ENCODE results near the gene CNGB1.

The CNGB1 gene

DNA sequence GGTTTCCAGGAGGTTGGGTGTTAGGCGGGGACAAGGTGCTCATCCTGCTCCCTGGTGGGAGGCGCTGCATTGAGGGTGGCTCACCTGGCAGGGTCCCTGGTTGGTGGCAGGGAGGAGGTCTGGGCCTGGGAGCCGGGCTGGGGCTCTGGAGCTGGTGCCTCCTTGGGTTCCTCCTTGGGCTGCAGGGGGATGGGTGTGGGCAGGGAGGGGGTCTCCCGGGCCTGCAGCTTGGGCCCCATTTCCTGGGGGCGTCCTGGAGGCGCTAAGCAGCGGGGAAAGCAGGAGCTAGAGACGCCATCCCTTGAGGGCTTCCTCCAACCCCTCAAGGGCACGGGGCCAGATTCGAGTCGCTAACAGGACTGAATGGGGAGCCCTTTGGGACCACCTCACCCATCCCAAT, 11.1 kb downstream of the CNGB1 start:
- ATAC-seq (ENCODE audit: low read depth) = no peak
- no peak overlapping the region for H3K4me3 Mint-ChIP-seq
- H3K36me3 Mint-ChIP-seq = no peaks in the 10 kb centered on the region
- H3K4me1 Mint-ChIP-seq = no peaks in the 10 kb centered on the region
- H3K27ac Mint-ChIP-seq = no peak overlapping the region
- H3K27me3 Mint-ChIP-seq = peaks cover 11% of the 10 kb centered on the region
- H3K9me3 Mint-ChIP-seq = no peaks in the 10 kb centered on the region
- DNase-seq (ENCODE audit: low spot score in 2 of 2) = no peak

DNA sequence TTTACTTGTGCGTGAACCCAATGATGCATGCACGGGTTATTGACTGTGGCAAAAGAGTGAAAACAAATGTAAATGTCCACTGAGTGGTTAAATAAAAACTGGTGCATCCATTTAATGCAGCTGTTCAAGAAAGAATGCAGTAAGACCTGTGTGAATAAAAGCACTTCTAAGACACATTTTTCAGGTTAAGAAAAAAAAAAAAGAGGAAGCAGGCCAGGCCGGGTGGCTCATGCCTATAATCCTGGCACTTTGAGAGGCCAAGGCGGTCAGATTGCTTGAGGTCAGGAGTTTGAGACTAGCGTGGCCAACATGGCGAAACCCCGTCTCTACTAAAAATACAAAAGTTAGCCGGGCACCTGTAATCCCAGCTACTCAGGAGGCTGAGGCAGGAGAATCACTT, 11.8 kb downstream of the CNGB1 start:
- ATAC-seq (ENCODE audit: low read depth) = no peak
- no peaks in the 10 kb centered on the region for H3K9me3 Mint-ChIP-seq
- H3K27me3 Mint-ChIP-seq = peaks cover 13% of the 10 kb centered on the region
- H3K27ac Mint-ChIP-seq = no peak overlapping the region
- no peaks in the 10 kb centered on the region for H3K36me3 Mint-ChIP-seq
- H3K4me3 Mint-ChIP-seq = no peak overlapping the region
- no peak for DNase-seq (ENCODE audit: low spot score in 2 of 2)
- H3K4me1 Mint-ChIP-seq = no peaks in the 10 kb centered on the region

- H3K27me3 Mint-ChIP-seq = peaks cover 14% of the 10 kb centered on the region
- no peak overlapping the region for H3K4me3 Mint-ChIP-seq
- DNase-seq (ENCODE audit: low spot score in 2 of 2) = no peak
- ATAC-seq (ENCODE audit: low read depth) = no peak
- H3K27ac Mint-ChIP-seq = no peak overlapping the region
- no peaks in the 10 kb centered on the region for H3K36me3 Mint-ChIP-seq
- H3K9me3 Mint-ChIP-seq = no peaks in the 10 kb centered on the region
- H3K4me1 Mint-ChIP-seq = no peaks in the 10 kb centered on the region
These were observed 12.4 kb downstream of the CNGB1 start for GRCh38 chr16:57958544-57958943.

DNA sequence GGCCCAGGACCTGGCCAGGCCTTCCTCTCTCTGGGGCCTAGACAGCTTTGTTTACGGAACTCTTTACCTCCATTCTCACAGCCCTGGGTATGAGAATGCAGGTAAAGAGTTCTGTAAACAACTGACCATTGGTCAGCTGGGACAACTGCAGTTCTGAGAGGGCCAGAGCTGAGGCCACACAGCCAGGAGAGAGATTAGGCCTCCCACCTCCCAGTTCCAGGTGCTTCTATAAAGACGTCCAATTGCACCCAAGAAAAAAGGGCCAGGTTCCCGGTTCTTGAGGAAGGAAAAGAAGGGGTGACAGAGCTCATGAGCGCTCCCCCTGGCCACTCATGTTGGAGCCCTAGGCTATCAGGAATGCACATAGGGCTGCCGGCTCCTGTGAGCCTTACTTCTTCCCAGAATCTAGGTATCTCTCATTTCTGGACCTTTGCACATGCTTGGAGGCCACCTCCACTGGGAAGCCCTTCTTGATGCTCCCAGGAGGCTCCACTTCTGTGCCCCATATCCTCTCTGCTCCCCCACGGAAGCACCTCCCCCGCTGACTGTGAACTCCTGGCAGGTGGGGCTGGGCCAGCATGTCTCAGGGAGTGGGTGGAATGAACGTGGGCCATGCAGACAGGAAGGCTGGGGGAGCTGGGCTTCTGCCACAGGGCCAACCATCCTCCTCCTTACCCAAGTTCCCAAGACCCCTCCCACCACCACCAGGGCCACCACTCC, 13.1 kb downstream of the CNGB1 start:
- Mint-ChIP-seq H3K9me3 (no peaks in the 10 kb centered on the region), H3K27ac (no peak overlapping the region), H3K27me3 (peaks cover 13% of the 10 kb centered on the region), H3K4me1 (no peaks in the 10 kb centered on the region), H3K36me3 (no peaks in the 10 kb centered on the region), H3K4me3 (no peak overlapping the region)
- ATAC-seq (ENCODE audit: low read depth) (no peak), DNase-seq (ENCODE audit: low spot score in 2 of 2) (no peak)

DNA sequence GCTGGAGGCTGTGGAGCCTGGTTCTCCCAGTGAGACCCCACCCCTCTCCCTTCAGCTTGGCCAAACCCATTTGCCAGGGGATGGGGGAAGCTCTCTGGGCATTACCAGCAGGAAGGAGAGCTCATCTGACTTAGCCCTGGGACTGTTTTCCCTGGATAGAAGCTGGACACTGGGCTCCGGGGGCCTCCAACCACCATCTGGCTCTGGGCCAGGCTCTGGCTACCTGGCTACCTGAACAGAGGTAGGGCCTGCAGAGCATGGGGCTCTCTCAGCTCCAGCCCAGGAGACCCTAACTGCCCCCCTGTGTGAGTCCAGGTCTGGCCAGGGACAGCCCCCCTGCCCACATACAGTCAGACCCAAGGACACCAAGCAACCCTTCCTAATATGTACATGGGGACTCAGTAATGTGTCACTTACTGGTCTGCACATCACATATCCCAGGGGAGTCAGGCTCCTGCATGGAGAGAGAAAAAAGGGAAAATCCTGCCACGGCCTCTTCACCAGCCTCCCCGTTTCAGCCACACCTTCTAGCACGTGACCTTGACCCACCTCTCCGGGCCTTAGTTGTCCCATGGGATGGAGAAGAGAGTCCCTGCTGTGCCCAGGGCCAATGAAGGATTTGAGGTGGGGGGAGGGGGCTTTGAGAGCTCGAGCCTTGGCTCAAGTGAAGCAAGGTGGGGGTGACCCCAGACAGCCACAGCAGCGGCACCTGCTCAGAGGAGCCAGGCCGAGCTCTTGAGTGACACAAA, 13.8 kb downstream of the CNGB1 start:
- H3K27ac Mint-ChIP-seq = no peak overlapping the region
- H3K9me3 Mint-ChIP-seq = no peaks in the 10 kb centered on the region
- H3K36me3 Mint-ChIP-seq = no peaks in the 10 kb centered on the region
- no peak overlapping the region for H3K4me3 Mint-ChIP-seq
- peaks cover 12% of the 10 kb centered on the region for H3K27me3 Mint-ChIP-seq
- DNase-seq (ENCODE audit: low spot score in 2 of 2) = no peak
- H3K4me1 Mint-ChIP-seq = no peaks in the 10 kb centered on the region
- no peak for ATAC-seq (ENCODE audit: low read depth)

- Mint-ChIP-seq H3K9me3 (no peaks in the 10 kb centered on the region), H3K27ac (no peak overlapping the region)
These were observed 14.6 kb downstream of the CNGB1 start for GRCh38 chr16:57956270-57956808.

DNA sequence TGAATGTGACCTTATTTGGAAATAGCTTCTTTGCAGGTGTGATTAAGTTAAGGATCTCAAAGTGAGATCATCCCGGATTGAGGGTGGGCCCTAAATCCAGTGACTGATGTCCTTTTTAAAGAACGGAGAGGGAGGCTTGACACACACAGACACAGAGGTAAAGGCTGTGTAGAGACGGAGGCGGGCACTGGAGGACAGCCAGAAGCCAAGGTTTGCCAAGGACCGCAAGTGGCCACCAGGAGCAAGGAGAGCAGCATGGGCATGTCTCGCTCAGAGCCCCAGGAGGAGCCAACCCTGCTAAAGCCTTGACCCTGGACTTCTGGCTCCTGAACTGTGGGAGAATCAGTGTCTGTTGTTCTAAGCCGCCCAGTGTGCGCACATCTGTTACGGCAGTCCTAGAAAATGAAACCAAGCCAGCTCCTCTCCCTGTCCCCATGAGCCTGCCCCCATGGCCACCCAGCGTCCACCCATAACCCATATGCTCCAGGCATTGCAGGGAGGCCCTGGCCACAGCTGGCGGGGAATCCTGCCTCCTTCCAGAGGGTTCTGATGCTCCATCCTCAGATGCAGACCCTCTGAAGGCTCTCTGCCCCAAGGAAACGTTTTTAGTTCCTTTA, 15.2 kb downstream of the CNGB1 start:
- H3K27ac Mint-ChIP-seq = no peak overlapping the region
- H3K9me3 Mint-ChIP-seq = no peaks in the 10 kb centered on the region
- no peaks in the 10 kb centered on the region for H3K36me3 Mint-ChIP-seq
- DNase-seq (ENCODE audit: low spot score in 2 of 2) (no peak), ATAC-seq (ENCODE audit: low read depth) (no peak)
- no peaks in the 10 kb centered on the region for H3K4me1 Mint-ChIP-seq
- peaks cover 8% of the 10 kb centered on the region for H3K27me3 Mint-ChIP-seq
- H3K4me3 Mint-ChIP-seq = no peak overlapping the region

More at GRCh38 chr16:57956270-57956808, 14.6 kb downstream of the CNGB1 start:
- H3K4me1 Mint-ChIP-seq = no peaks in the 10 kb centered on the region
- ATAC-seq (ENCODE audit: low read depth) = no peak
- peaks cover 9% of the 10 kb centered on the region for H3K27me3 Mint-ChIP-seq
- H3K36me3 Mint-ChIP-seq = no peaks in the 10 kb centered on the region
- H3K4me3 Mint-ChIP-seq = no peak overlapping the region
- DNase-seq (ENCODE audit: low spot score in 2 of 2) = no peak

DNA sequence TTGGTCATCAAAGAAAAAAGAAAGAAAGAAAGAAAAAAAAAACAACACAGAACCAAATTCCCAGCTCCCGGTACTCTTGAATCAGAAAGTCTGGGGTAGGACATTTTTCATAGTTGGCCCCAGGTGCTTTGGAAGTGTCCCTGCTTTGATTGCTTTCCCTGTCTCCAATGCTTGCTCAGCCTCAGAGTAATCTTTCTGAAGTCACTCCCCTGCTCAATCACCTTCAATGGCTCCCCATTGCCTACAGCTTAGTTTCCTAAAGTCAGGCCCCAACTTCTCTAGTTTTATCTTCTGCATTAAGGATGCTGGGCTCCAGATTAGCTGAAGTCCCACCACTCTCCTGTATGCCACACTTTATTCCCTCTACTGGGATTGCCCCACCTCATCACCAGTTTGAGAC, 17.1 kb downstream of the CNGB1 start:
- ATAC-seq (ENCODE audit: low read depth) (no peak), DNase-seq (ENCODE audit: low spot score in 2 of 2) (no peak)
- no peaks in the 10 kb centered on the region for H3K4me1 Mint-ChIP-seq
- H3K27ac Mint-ChIP-seq = no peak overlapping the region
- H3K36me3 Mint-ChIP-seq = no peaks in the 10 kb centered on the region
- H3K9me3 Mint-ChIP-seq = no peaks in the 10 kb centered on the region
- H3K27me3 Mint-ChIP-seq = peaks cover 4% of the 10 kb centered on the region
- no peak overlapping the region for H3K4me3 Mint-ChIP-seq

GRCh38 chr16:57952909-57953308, 18.0 kb downstream of the CNGB1 start:
- H3K27ac Mint-ChIP-seq = no peak overlapping the region
- H3K4me1 Mint-ChIP-seq = no peaks in the 10 kb centered on the region
- H3K27me3 Mint-ChIP-seq = peaks cover 4% of the 10 kb centered on the region
- no peak overlapping the region for H3K4me3 Mint-ChIP-seq
- ATAC-seq (ENCODE audit: low read depth) (no peak), DNase-seq (ENCODE audit: low spot score in 2 of 2) (no peak)
- no peaks in the 10 kb centered on the region for H3K9me3 Mint-ChIP-seq
- no peaks in the 10 kb centered on the region for H3K36me3 Mint-ChIP-seq

- Mint-ChIP-seq H3K4me3 (no peak overlapping the region), H3K4me1 (no peaks in the 10 kb centered on the region), H3K27me3 (peaks cover 3% of the 10 kb centered on the region), H3K27ac (no peak overlapping the region), H3K36me3 (no peaks in the 10 kb centered on the region), H3K9me3 (no peaks in the 10 kb centered on the region)
- ATAC-seq (ENCODE audit: low read depth) (no peak), DNase-seq (ENCODE audit: low spot score in 2 of 2) (no peak)
These were observed 19.5 kb downstream of the CNGB1 start for GRCh38 chr16:57951204-57951960.

- no peaks in the 10 kb centered on the region for H3K4me1 Mint-ChIP-seq
These were observed 20.5 kb downstream of the CNGB1 start for GRCh38 chr16:57950382-57950781.

GRCh38 chr16:57949595-57950238, 21.2 kb downstream of the CNGB1 start:
- H3K27ac Mint-ChIP-seq = no peak overlapping the region
- H3K9me3 Mint-ChIP-seq = no peaks in the 10 kb centered on the region
- no peak for ATAC-seq (ENCODE audit: low read depth)
- H3K36me3 Mint-ChIP-seq = no peaks in the 10 kb centered on the region
- H3K27me3 Mint-ChIP-seq = peaks cover 3% of the 10 kb centered on the region
- no peak overlapping the region for H3K4me3 Mint-ChIP-seq
- no peak for DNase-seq (ENCODE audit: low spot score in 2 of 2)
- no peaks in the 10 kb centered on the region for H3K4me1 Mint-ChIP-seq

More at GRCh38 chr16:57950382-57950781, 20.5 kb downstream of the CNGB1 start:
- H3K36me3 Mint-ChIP-seq = no peaks in the 10 kb centered on the region
- peaks cover 3% of the 10 kb centered on the region for H3K27me3 Mint-ChIP-seq
- H3K9me3 Mint-ChIP-seq = no peaks in the 10 kb centered on the region
- no peak overlapping the region for H3K27ac Mint-ChIP-seq
- no peak for DNase-seq (ENCODE audit: low spot score in 2 of 2)
- no peak for ATAC-seq (ENCODE audit: low read depth)
- no peak overlapping the region for H3K4me3 Mint-ChIP-seq

GRCh38 chr16:57949013-57949412, 21.9 kb downstream of the CNGB1 start:
- no peak for DNase-seq (ENCODE audit: low spot score in 2 of 2)
- Mint-ChIP-seq H3K9me3 (no peaks in the 10 kb centered on the region), H3K27me3 (peaks cover 2% of the 10 kb centered on the region), H3K27ac (no peak overlapping the region), H3K36me3 (no peaks in the 10 kb centered on the region), H3K4me3 (no peak overlapping the region), H3K4me1 (no peaks in the 10 kb centered on the region)
- ATAC-seq (ENCODE audit: low read depth) = no peak

Data from memory B cell (primary cell).